HG03097 (cell line): Measurements from ENCODE around the gene ZACN.

Source experiments
- ATAC-seq: cut with Tn5 transposase; IDR thresholded peaks from one replicate; pipeline ENCODE4 v1.9.1; 2021; ENCODE audit not compliant: unreplicated experiment, low FRiP score

Gene ZACN

DNA sequence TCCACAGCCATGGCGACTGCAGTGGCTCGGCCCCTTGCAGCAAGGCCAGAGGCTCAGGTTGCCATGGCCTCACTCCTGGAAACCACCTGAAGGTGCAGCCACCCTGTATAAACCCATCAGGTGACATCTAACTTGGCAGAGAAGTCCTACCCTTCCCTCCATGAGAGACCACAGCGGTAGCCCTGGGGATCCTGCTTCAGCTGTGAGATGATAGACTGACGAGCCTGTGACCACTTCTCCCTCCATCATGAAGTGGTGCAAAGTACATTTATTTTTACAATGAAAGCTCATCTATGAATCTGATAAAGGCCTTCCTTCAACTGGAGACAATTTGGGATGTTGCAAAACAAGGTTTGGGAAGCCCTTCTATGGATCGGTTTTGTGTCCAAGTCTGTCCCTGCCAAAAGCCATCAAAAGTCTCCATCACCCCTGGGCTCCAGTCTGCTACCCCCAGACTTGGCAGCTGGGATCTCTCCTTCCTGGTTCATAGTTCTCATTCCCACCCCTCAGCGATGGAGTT lies 1.8 kb downstream of the ZACN start:
- ATAC-seq: no peak

DNA sequence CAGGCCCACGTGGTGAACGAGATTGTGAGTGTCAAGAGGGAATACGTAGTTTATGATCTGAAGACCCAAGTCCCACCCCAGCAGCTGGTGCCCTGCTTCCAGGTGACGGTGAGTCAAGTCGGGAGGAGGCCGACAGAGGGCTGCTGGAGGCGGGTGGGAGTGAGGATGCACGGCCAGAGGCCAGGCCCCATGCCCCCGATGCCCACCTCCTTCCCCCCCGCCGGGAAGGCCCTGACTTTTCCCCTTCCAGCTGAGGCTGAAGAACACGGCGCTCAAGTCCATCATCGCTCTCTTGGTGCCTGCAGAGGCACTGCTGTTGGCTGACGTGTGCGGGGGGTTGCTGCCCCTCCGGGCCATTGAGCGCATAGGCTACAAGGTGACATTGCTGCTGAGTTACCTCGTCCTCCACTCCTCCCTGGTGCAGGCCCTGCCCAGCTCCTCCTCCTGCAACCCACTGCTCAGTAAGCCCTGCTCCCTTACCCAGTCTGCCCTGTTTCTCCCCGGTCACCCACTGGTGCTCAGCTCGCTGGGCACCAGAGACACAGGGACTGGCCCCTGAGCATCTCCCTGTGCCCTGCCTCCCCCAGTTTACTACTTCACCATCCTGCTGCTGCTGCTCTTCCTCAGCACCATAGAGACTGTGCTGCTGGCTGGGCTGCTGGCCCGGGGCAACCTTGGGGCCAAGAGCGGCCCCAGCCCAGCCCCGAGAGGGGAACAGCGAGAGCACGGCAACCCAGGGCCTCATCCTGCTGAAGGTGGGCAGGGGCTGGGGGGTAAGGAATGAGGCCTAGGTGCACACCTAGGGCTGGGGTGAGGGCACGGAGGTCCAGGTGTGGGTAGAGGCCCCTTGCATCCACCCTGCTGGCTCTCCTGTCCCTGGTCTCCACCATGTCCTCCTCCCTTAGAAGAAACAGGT lies 2.6 kb downstream of the ZACN start:
- ATAC-seq: no peak

DNA sequence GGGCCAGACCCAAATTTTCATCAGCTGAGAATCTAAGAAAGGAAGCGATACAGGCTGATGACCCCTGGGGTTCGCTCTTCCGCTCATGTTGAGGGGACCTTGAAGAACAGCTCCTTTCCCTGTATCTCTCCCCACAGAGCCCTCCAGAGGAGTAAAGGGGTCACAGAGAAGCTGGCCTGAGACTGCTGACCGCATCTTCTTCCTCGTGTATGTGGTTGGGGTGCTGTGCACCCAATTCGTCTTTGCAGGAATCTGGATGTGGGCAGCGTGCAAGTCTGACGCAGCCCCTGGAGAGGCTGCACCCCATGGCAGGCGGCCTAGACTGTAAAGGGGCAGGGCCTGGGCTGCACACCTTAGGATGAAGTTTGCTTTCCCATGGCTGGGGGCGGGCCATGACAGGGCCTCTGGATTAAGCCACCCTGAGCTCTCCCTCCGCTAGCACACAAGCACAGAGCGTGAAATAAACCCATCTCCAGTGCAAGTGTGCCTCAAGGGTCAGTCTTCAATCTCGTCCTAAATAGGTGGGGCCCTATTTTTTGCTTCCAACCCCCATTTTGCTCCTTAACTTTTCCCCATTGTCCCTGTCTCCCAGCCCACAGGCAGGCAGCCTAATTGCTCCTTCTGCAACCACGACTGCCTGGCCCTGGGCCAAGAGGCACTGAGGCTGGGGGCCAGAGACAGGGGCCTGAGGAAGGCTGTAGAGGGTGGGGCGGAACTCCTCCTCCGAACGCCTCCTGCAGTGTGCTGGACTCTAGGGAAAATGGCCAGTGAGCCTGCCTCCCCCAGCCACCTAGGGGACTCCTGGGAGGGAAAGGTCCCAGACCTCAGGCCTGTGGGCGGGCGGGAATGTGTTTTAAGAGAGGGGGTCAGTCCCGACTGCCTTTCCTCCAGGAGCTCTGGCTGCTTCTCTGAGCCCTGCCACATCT lies 3.6 kb downstream of the ZACN start:
- ATAC-seq: no peak

DNA sequence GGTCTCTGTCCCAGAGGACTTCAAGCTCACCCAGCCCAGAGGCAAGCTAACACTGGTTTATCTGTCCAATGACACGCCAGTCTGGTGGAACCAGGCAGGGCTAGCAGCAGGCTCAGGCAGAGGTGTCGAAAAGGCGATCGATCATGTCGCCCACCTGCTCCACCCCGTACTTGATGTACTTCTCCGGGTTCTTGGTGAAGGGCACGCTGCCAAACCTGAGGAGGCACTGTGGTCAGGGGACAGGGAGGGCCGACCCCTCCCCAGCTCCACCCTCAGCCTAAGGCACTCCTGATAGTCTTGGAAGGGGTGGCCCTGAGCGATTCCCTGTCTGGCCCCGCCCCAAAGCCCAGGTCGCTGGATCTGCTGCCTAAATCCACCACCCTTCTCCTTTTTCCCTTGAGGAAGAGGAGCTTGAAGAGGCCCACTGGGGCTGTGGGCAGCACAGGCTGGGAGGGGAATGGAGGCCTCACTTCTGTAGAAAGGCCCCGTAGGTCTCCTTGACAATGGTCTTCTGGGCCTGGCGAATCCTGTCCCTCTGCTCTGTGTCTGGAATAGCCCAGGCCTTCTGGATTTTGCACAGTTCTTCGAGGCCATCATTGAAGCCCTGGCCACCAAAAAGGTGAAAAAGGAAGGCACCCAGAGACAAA lies 4.7 kb downstream of the ZACN start:
- ATAC-seq: no peak

DNA sequence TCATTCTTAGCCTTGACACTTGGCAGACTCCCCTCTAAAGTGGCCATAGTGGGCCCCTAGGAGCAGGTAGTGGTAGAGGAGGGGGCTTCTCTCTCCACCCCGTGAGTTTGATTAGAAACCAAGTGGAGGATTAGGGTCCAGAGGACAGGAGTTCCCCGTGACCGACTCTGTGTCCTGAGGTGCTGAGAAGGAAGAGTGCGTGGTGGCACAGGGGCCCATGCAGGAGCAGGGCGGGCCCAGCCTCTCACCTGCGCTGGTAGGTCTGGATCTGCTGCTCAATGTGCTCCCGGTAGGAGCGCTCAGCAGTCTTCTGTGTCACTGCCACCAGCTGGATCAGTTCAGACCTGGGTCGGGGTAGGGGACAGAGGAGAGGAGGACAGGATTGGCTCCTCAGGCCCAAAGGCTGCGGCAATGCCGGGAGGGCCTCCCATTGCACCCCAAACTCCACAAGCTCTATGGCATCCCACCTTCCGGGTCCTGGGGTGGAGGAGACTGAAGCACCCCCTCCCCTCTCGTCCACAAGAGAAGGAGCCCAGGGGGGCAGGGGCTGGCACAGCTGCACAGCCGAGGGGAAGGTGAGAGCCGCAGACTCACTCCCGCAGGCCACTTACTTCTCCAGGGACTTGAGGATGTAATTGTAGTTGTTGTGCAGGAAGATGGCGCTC lies 6.2 kb downstream of the ZACN start:
- no peak for ATAC-seq

DNA sequence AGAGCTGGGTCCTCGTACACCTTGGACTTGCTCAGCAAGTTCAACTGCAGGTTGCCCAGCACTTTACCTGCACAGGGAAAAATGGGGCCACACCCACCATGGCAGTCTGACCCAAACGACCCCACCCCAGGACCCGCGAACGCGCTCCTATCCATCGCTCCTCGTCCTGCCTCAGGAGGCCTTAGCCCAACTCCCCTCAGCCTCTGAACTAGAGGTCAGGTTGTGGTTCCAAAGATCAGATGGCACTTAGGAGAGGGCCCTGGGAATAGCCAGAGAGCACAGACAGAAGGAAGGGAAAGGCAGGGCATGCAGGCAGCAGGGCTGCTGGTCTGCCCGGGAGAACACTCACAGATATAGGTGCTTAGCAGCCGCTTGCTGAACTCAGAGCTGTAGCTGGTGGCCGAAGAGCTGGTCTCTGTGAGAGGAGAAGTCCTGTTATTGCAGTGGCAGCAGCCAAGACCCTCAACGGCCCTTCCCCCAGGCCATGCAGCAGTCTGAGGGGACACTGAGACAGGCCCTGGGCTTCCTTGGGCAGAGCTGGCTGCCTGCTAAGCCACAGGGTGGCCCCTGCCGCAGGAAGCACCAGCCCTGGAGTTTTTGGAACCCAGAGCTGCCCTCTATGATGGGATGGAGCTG lies 6.9 kb downstream of the ZACN start:
- ATAC-seq: no peak

DNA sequence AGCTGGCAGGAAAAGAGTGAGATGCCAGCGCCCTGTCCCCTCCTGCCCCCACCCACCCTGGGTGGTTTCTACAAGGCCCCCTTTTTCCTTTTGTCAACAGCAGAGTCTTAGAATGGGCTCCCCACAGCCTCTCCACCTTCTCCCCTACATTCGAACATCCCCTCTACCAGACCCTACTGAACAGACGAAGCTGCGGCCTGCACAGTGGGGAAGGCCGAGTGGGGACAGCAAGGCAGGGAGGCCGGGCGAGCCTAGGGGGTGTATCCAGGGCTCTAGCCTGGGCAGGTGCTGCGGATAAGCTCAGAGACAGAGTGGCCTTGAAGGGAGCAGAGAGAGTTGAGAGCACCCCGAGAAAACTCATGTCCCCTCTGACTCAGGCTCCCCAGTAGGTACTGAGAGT lies 7.4 kb downstream of the ZACN start:
- no peak for ATAC-seq

DNA sequence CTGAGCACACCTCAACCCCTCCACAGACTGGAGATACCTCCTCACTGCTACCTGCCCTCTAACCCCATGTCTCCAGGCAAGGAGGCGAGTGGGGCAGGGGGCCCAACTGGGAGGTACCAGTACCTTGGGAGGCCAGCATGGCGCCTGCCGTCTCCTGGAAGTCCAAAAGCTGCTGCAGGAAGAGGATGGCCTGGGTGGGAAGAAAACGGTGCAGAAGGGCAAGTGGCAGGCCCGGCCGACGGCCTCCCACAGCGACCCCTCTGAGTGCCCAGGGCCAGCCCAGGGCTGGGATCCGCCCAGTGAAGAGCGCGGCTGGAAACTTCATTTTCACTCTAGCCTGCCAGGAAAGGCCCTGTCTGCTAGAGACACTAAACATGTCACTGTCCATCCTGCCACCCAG lies 8.5 kb downstream of the ZACN start:
- ATAC-seq: no peak

DNA sequence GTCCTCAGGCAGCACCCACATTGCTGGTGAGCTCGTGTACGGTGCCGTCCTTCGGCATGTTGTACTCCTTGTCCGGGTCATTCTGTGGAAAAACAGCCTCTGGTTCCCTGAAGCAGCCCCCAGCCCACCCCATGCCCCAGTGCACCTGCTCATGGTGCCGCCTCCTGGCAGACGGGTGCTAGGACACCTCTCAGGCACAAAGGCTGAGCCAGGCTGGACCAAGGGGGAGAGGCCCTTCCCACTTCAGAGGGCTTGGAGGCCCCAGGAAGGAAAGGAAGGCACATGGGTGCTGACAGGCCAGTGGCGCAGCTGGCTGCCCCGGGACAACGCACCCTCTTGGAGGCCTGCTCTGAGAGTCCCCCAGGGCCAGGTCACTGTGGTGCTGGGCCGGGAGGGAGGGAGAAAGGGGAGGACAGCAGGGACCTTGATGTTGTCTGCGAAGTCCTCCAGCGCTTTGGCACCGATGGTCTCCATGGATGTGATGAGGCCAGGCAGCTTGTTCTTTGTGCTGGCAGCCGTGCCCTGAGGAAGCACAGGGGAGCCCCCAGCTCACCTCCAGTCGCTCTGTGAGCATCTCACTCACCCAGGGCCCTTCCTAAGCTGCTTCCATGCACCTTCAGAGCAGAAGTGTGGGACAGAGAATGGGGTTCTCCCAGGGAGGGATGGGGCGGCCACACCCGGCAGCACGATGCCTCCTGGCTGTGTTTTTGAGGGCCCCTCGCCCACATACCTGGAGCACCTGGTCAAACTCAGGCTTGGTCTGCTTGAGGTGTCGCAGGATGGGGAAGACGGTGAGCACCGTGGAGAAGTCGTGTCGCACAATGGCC lies 9.3 kb downstream of the ZACN start:
- ATAC-seq: no peak

DNA sequence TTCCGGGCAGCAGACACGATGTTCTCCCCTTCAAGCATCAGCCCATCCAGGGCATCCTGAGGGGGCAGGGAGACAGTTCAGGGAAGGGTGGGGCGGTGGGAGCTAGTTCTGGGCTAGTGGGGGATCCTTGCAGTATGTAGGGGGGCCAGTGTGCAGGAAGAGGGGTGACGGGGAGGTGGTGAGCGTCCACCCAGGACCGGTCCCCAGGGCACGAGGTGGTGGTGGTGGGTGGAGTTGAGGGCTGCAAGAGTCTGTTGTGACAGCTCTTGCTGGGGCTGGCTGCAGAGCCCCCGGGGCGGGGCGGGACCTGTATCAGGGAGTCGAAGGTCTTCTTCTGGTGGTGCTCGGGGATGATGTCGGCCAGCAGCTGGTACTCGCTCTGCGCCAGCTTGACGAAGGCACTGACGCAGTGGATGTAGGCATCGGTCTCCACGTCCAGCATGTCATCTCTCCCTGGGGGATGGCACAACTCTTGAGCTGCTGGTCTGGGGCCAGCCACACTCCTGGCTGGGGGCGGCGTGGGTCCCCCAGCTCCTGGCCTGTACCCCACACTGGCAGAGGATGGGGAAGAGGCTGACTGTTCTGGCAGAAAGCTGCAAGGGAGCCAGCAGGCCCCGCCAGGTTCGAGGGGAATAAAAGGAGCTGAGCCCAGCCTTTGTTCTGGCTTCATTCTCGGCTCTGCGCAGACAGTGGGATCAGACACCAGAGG lies 10.0 kb downstream of the ZACN start:
- no peak for ATAC-seq

DNA sequence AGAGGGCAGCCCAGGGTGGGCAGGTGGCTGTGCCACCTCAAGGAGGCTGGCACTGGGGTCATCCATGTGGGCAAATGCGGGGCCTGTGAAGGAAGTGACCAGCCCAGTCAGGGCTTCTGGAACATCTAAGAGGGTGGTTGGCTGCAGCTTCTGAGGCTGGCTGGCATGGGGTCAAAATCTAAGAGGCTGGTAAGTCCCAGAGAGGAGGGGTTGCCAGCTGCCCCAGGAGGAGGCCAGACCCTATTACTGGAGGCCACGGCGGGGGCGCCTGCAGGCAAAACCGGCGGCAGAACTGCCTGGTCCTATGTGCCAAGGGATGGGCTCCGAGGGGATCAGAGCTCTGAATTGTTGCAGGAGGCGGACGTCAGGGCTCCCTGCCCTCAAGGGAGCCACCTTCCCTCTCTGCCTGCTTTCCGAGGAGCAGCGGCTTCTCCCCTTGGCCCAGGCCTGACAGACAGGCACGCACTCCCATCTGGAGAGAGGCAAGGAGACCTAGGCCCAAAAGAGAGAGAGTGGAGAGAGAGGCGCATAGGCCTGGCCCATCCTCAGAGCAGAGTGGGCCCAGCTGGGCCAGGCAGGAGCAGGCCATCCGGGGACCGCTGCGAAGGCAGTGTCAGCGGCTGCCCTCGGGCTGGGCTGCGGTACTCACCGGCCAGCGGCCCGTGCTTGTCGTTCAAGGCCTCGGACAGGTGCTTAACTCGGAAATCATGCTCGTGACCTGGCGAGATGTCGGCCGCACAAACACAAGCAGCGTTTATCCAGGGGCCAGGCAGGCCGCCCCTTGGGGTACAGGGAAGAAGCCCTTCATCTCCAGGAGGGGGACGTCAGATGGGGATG lies 10.9 kb downstream of the ZACN start:
- no peak for ATAC-seq

DNA sequence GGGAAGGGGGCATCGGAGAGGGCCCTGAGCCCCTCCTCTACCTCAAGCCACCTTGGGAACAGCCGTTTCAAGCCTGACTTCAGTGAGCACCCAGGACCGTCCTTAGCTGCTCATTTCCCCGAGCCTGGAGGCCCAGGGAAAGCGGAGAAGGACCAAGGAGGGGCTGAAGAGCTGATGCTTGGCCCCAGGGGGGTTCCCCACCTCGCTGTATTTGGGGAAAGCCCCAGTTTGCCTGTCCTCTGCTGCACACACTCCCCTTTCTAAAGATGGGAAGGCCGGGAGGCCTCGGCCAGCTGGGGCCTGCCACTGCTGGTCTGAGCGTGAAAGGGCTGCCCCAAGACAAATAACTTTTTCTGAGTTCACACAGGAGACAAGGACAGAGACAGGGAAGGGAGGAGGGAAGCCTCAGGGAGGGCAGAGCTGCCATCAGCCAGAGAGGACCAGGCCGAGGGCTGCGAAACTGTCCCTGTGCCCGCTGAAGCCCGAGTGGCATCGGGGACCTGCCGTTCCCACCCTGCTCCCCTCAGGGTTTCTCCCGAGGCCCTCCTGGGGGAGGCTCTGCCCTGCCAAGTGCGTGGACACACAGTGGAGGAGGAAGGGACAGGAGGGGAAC lies 11.6 kb downstream of the ZACN start:
- no peak for ATAC-seq

DNA sequence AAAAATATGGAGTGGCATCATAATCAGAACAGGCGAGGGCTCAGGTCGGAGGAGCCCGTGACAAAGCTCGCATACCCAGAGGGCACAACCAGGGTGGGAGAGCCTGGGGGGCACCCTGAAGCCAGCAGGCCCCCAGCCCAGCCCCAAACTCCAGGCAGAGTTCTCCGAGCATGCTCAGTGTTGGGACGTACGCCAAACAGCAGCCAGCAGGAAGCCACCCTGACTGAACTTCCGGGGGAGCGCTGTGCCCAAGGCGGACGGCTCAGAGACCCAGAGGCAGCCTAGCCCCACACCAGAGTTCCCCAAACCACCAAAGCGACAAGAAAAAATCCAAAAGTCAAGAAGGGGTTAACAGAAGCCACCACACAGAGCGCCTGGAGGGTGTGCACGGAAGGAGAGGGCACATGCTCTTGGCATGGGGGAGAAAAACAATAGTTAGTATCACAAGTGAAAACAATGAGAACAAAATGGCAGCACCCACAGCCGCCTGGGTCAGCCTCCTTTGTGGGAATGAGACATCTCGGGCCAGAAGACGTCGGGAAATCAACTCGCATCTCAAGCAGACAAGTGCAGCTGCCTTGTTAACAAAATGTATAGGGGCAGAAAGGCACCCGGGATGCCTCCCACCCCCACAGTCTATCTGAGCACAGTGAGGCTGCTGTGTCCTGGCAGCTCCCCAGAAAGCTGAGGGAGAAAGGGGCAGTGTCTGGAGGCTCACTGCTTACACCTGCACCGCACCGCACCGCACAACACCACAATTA lies 12.7 kb downstream of the ZACN start:
- no peak for ATAC-seq

DNA sequence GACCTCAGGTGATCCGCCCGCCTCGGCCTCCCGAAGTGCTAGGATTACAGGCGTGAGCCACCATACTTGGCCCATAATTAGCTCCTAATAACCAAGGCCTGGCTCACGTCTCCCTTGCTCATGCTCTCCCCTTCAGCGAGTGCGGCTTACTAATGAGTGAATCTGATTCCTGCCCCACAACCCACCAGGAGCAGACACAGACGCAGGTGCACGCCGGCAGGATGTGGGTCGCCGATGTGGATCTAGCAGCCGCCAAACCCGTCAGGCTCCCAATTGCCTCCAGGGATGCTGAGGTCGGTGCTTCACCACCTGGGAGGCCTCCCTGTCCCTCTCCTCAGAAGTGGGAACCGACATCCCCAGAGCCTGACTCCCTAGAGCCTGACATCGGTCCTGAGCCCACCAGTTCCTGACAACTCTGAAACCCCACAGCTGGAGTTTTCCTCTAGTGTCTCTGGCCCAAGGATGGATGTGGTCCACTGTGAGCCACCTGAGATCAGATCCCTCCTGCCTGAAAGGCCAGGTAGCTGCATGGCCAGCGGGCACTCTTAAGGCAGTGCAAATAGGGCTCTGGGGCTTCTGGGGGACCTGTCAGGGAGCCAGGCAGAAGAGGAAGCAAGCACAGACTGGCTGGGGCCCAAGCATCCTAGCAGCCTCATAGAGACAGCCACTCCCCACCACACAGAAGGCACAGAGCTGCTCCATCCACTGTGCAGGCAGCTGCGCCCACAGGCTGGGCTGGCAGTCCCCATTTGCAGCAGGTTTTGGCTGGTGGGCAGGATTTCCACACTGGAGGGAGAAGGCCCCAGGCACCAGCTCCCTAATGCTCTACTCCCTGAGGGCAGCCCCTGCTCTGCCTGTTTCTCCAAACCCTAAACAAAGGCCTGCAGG lies 13.8 kb downstream of the ZACN start:
- ATAC-seq: no peak

DNA sequence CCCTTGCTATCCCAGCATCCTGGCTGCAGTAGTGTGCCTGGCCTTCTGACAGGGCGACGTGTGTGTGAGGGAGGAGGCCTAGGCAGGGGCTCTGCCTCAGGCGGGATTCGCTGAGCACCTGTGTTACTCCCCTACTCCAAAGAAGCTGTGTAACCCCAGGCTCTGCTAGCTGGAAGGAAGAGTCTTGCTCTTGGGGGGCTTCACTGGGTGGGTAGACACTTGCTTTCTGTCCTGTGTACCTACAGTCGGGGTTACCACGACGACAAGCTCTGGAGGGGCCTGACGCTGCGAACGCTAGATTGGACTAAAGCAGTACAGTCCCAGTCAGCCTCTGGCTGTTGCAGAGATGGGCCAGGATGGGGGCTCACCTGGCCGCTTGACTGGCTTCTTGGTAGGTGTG lies 15.1 kb downstream of the ZACN start:
- no peak for ATAC-seq
